Heart left ventricle (tissue), 16 donors: ENCODE data around the gene EIF3J. TPM values are rescaled to one million over a fixed set of nuclear protein-coding genes. Genes with fewer than 3 reads are reported as not detected.
"Not testable (repeated sequence)": the region's sequence is repeated elsewhere in the genome, so short reads cannot be mapped to it uniquely, and the experiment has no call there.

Experiments
- ATAC-seq, 4 donors: fragments of 200-7000 bp; cut with Tn5 transposase; one replicate each; pipeline ENCODE4 v1.9.1; 2020 to 2022; ENCODE audit warnings: moderate library complexity in 4 of 4, mild to moderate bottlenecking in 3 of 4, moderate number of reproducible peaks in 1 of 4
- DNase-seq, 5 donors: peaks; one replicate each; pipeline ENCODE4 v3.0.0-alpha.2; 2020
- H3K27ac ChIP-seq, 12 donors: fragments of 200-600 bp; sonication (generic) in 4 of 12; one replicate each; pipeline versions ENCODE4 v1.5.0 to v1.8.0; 2016 to 2022; ENCODE audit warnings: mild to moderate bottlenecking in 2 of 12
- H3K27me3 ChIP-seq, 9 donors: fragments of 200-600 bp; sonication (generic) in 2 of 9; one replicate each; pipeline versions ENCODE4 v1.5.1 to v1.8.0; 2016 to 2022; ENCODE audit warnings: mild to moderate bottlenecking in 3 of 9
- H3K36me3 ChIP-seq, 9 donors: fragments of 200-600 bp; sonication (generic) in 2 of 9; one replicate each; pipeline versions ENCODE4 v1.5.0 to v1.8.0; 2018 to 2022; ENCODE audit warnings: mild to moderate bottlenecking in 2 of 9
- H3K4me1 ChIP-seq, 12 donors: fragments of 200-600 bp; sonication (generic) in 4 of 12; one replicate each; pipeline versions ENCODE4 v1.5.0 to v1.8.0; 2016 to 2022; ENCODE audit warnings: mild to moderate bottlenecking in 3 of 12
- H3K4me3 ChIP-seq, 12 donors: fragments of 200-600 bp; sonication (generic) in 4 of 12; one replicate each; pipeline versions ENCODE4 v1.5.0 to v1.8.0; 2017 to 2022; ENCODE audit warnings: mild to moderate bottlenecking in 9 of 12, moderate library complexity in 4 of 12
- H3K9me3 ChIP-seq, 12 donors: fragments of 200-600 bp; sonication (generic) in 4 of 12; one replicate each; pipeline versions ENCODE4 v1.5.0 to v1.8.0; 2016 to 2022; ENCODE audit warnings: mild to moderate bottlenecking in 1 of 12
- CTCF ChIP-seq, 12 donors: fragments of 200-600 bp; sonication (generic) in 4 of 12; IDR thresholded peaks; one replicate each; pipeline versions ENCODE4 v1.5.0 to v1.8.0; 2018 to 2022; ENCODE audit warnings: antibody characterized with exemption in 12 of 12, mild to moderate bottlenecking in 5 of 12
- POLR2A ChIP-seq, 2 donors: fragments of 450-650 bp; IDR thresholded peaks; one replicate each; pipeline ENCODE4 v1.6.1; 2017; ENCODE audit warnings: antibody characterized with exemption in 2 of 2, mild to moderate bottlenecking in 2 of 2, moderate library complexity in 2 of 2
- WGBS, 4 donors: extraction: QIAGEN DNeasy Blood & Tissue Kit in 2 of 4; methylation state at CpG; one replicate each; pipeline versions ENCODE4 v1.1.5 to v1.1.7; 2013 to 2018; 5-methylcytosine and 5-hydroxymethylcytosine counted together
- intact Hi-C, 10 donors: fragments of 100-400 bp; cut with DNase I; formaldehyde crosslinking; loops; one replicate each; pipeline versions ENCODE4 v1.11.1 to v1.14.2; 2022
- polyA plus RNA-seq, 2 donors: library from polyadenylated mRNA; stranded (reverse); fragments of 200-250 nt; gene quantifications; one replicate each; pipeline ENCODE4 v1.2.3, GENCODE V29; 2013
- total RNA-seq, 9 donors: library from RNA; depleted of rRNA in 2 of 9; stranded (reverse); fragments of >200 nt in 2 of 9; fragmentation: NEBNext Ultra II Directional in 3 of 9; extraction: Animal tissue kit (Norgen Biotek cat#: 25700) in 3 of 9; gene quantifications; one replicate each; pipeline versions ENCODE4 v1.1.0 to v1.2.4, GENCODE V29; 2016 to 2023
- donor health status: ischemic (EF 13 %, LVEDD 7.1; RV severe dilation, severe dysfunction).
- donor health status: healthy with polysubstance abuse.
- donor health status: DM: no; HTN: yes; CAD: no.
- donor health status: DM: no; HTN: no; CAD: no.
- donor health status: ischemic (EF 25% LVEDD 6.9; RV normal size, moderate dysfunction).
- donor health status: ischemic (EF 25% LVEDD 5.7; RV mildly dilated, moderate dysfunction).
- donor health status: healthy.
- donor health status: DM: yes; HTN: yes; CAD: no.
- donor health status: ischemic (EF 35%, LVEDD 5.7; RV mildly dilated, moderate dysfunction).
- donor health status: nonischemic (EF 11% LVEDD 7.7; RV severe dilation, severe dysfunction).
- donor health status: DM: yes; HTN: yes; CAD: no.
- donor health status: PGD.
- donor health status: ischemic (EF 29% LVEDD 5.4; RV normal size, mild dysfunction).
- donor health status: nonischemic (EF 23%, LVEDD 6.1; RV moderate dilation, normal function).

Gene EIF3J
- total and polyA plus RNA-seq, 11 donors, result 30.4 to 116 (median 71.6) TPM

- H3K9me3 ChIP-seq, result no peaks in the 10 kb centered on the region
- H3K4me1 ChIP-seq, result peaks cover 5 to 51% (median 39%) of the 10 kb centered on the region in 12 donors
- H3K36me3 ChIP-seq, result peaks cover 0 to 35% (median 17%) of the 10 kb centered on the region in 9 donors
- TF ChIP-seq CTCF (IDR thresholded peaks at IDR 0.05) (no peak), POLR2A (IDR thresholded peaks at IDR 0.05) (no peak)
- H3K27ac ChIP-seq, result peak overlapping the region; percentile 83 to 99 (median 97)
- DNase-seq (no peak), ATAC-seq (no peak)
- intact Hi-C loops, result loop anchor here in 3 of 10 donors (2.0 to 10.0 kb wide), 2 partner anchors 111 to 113 kb away; partner anchors contain the start of gene CTDSPL2 (in 3 of the 3)
- 8 to 19% (median 12%) methylated on average over 13 of the region's 13 CpGs for WGBS, 4 donors
- H3K27me3 ChIP-seq, result no peaks in the 10 kb centered on the region
- H3K4me3 ChIP-seq, result peak overlapping the region; percentile 42 to 99 (median 94)
Measured at GRCh38 chr15:44537735-44538240, 841 bp downstream of the EIF3J start.

- intact Hi-C loops, result no loop called here
- TF ChIP-seq POLR2A (IDR thresholded peaks at IDR 0.05) (no peak), CTCF (IDR thresholded peaks at IDR 0.05) (no peak)
- H3K9me3 ChIP-seq, result no peaks in the 10 kb centered on the region
- H3K27ac ChIP-seq, result peak overlapping the region in 3 of 12 donors; percentile 11 to 52 (median 16)
- peaks cover 0 to 24% (median 17%) of the 10 kb centered on the region in 9 donors for H3K36me3 ChIP-seq
- H3K27me3 ChIP-seq, result no peaks in the 10 kb centered on the region
- H3K4me3 ChIP-seq, result no peak overlapping the region
- peaks cover 11 to 71% (median 49%) of the 10 kb centered on the region in 12 donors for H3K4me1 ChIP-seq
- whole genome bisulfite sequencing, 4 donors, result 93 to 98% (median 96%) methylated on average over 4 of the region's 4 CpGs
- no peak for DNase-seq
- ATAC-seq, result no peak
Measured at GRCh38 chr15:44541282-44541958, 4.5 kb downstream of the EIF3J start.

- Histone ChIP-seq H3K36me3 (peaks cover 0 to 24% (median 17%) of the 10 kb centered on the region in 9 donors), H3K27me3 (no peaks in the 10 kb centered on the region), H3K4me1 (peaks cover 11 to 73% (median 53%) of the 10 kb centered on the region in 12 donors), H3K27ac (peak overlapping the region in 6 of 12 donors; percentile 16 to 52 (median 36)), H3K4me3 (no peak overlapping the region), H3K9me3 (no peaks in the 10 kb centered on the region)
- intact Hi-C loops, result no loop called here
- no peak for TF ChIP-seq POLR2A (IDR thresholded peaks at IDR 0.05)
- TF ChIP-seq CTCF (IDR thresholded peaks at IDR 0.05), result no peak
- ATAC-seq (no peak), DNase-seq (no peak)
Measured at GRCh38 chr15:44542596-44542995, 5.6 kb downstream of the EIF3J start.

- DNase-seq, H3K9me3 ChIP-seq, H3K27me3 ChIP-seq, intact Hi-C loops, H3K27ac ChIP-seq, ATAC-seq, H3K4me3 ChIP-seq: not testable (repeated sequence)
- peaks cover 0 to 24% (median 17%) of the 10 kb centered on the region in 9 donors for H3K36me3 ChIP-seq
- peaks cover 11 to 58% (median 41%) of the 10 kb centered on the region in 12 donors for H3K4me1 ChIP-seq
- 92 to 97% (median 93%) methylated on average over 5 of the region's 5 CpGs for WGBS, 4 donors
Measured at GRCh38 chr15:44544745-44545144, 7.8 kb downstream of the EIF3J start.
